Heart left ventricle (tissue), 13 donors: Measurements from ENCODE around the gene NAA40.

Experiments used
- POLR2A ChIP-seq, 2 donors: fragments of 450-650 bp; IDR thresholded peaks; one replicate each; pipeline ENCODE4 v1.6.1; 2017; ENCODE audit warnings: antibody characterized with exemption in 2 of 2, mild to moderate bottlenecking in 2 of 2, moderate library complexity in 2 of 2
- TF ChIP-seq, protein P1 (sequence below), 12 donors: fragments of 200-600 bp; sonication (generic) in 4 of 12; IDR thresholded peaks; one replicate each; pipeline versions ENCODE4 v1.5.0 to v1.8.0; 2018 to 2022; ENCODE audit warnings: antibody characterized with exemption in 12 of 12, mild to moderate bottlenecking in 5 of 12
- donor health status: ischemic (EF 13 %, LVEDD 7.1; RV severe dilation, severe dysfunction).
- donor health status: DM: no; HTN: yes; CAD: no.
- donor health status: DM: no; HTN: no; CAD: no.
- donor health status: ischemic (EF 25% LVEDD 6.9; RV normal size, moderate dysfunction).
- donor health status: ischemic (EF 25% LVEDD 5.7; RV mildly dilated, moderate dysfunction).
- donor health status: ischemic (EF 35%, LVEDD 5.7; RV mildly dilated, moderate dysfunction).
- donor health status: nonischemic (EF 11% LVEDD 7.7; RV severe dilation, severe dysfunction).
- donor health status: DM: yes; HTN: yes; CAD: no.
- donor health status: PGD.
- donor health status: ischemic (EF 29% LVEDD 5.4; RV normal size, mild dysfunction).
- donor health status: nonischemic (EF 23%, LVEDD 6.1; RV moderate dilation, normal function).

DNA sequence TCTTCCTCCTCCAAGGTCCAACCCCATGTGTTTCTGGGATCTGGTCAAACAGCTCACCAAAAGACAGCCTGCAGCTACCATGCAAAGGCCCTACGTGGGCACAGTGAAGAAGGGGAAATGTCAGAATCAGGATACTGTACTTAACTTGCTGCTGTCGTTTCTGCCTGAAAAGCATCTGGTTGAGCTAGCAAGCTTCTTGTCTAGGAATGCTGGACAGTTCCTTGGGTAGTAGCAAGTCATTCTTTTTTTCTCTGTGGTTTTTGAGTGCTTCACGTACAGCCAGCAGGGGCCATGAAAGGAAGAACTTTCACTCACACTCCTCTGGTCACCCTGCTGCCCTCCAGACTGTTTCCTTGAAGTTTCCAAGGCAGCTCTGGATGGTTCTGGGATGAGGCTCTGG is 46.6 kb upstream of the NAA40 start:
- TF ChIP-seq, protein P1, sequence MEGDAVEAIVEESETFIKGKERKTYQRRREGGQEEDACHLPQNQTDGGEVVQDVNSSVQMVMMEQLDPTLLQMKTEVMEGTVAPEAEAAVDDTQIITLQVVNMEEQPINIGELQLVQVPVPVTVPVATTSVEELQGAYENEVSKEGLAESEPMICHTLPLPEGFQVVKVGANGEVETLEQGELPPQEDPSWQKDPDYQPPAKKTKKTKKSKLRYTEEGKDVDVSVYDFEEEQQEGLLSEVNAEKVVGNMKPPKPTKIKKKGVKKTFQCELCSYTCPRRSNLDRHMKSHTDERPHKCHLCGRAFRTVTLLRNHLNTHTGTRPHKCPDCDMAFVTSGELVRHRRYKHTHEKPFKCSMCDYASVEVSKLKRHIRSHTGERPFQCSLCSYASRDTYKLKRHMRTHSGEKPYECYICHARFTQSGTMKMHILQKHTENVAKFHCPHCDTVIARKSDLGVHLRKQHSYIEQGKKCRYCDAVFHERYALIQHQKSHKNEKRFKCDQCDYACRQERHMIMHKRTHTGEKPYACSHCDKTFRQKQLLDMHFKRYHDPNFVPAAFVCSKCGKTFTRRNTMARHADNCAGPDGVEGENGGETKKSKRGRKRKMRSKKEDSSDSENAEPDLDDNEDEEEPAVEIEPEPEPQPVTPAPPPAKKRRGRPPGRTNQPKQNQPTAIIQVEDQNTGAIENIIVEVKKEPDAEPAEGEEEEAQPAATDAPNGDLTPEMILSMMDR (IDR thresholded peaks at IDR 0.05): no peak
- no peak for TF ChIP-seq POLR2A (IDR thresholded peaks at IDR 0.05)
